HepG2 (cell line): ENCODE data around the gene CXCR1. TPM values are rescaled to one million over a fixed set of nuclear protein-coding genes. Genes with fewer than 3 reads are reported as not detected.
"Not testable (repeated sequence)": the region's sequence is repeated elsewhere in the genome, so short reads cannot be mapped to it uniquely, and the experiment has no call there.

Experiments
- ATAC-seq: fragments of 200-7000 bp; cut with Tn5 transposase; 3 replicates; pipeline ENCODE4 v1.9.1; 2020; ENCODE audit warnings: mild to moderate bottlenecking, moderate library complexity
- BruUV-seq: library from RNA; stranded (reverse); fragments of 400-500 nt; replicated peaks from 2 replicates; lab custom pipeline; 2021; lab: Mats Ljungman, UMichigan
- CTCF ChIA-PET: fragments of 300-600 bp; formaldehyde crosslinking; extraction: SDS; loops from one replicate; lab custom pipeline; 2021; ENCODE audit warnings: low total read pairs, inconsistent platforms, low intra/inter-chr PET ratio; lab: Yijun Ruan, JAX
- POLR2A ChIA-PET: fragments of 350-600 bp; sonication (Branson Sonifier 250); formaldehyde crosslinking; loops from one replicate; lab custom pipeline; 2020; ENCODE audit warnings: antibody characterized with exemption, inconsistent platforms; lab: Yijun Ruan, JAX
- DNase-seq: peaks from one replicate; pipeline ENCODE4 v3.0.0-alpha.2; 2015; ENCODE audit warnings: low spot score
- FAIRE-seq: peaks from 3 replicates; lab custom pipeline; 2011; peaks lifted over from hg19 to GRCh38; lab: Jason Lieb, UNC
- H2AFZ ChIP-seq: one replicate; pipeline ENCODE4 v1.6.1; 2011; ENCODE audit warnings: low read length, inconsistent platforms
- H3K27ac ChIP-seq: fragments of 300-600 bp; 3 replicates; pipeline ENCODE4 v1.8.0; 2011; ENCODE audit warnings: mixed run types, mild to moderate bottlenecking, mixed read lengths, low read length, inconsistent platforms; ENCODE audit not compliant: insufficient read depth; ENCODE audit errors: extremely low read length
- H3K27me3 ChIP-seq, 2 experiments: fragments of 200-600 bp in 1 of 2; 2 replicates in 1 of 2; 3 replicates in 1 of 2; pipeline versions ENCODE4 v1.6.0 to v1.8.0; 2011; ENCODE audit warnings: low read length in 2 of 2, mild to moderate bottlenecking in 2 of 2, moderate library complexity in 2 of 2, inconsistent platforms in 1 of 2; ENCODE audit not compliant: insufficient read depth in 2 of 2, control insufficient read depth in 1 of 2
- H3K36me3 ChIP-seq, 2 experiments: fragments of 200-600 bp in 1 of 2; replicated peaks in 1 of 2; 2 replicates in 1 of 2; 3 replicates in 1 of 2; pipeline versions ENCODE4 v1.5.1 to v1.8.0; 2011; ENCODE audit warnings: low read length in 2 of 2, inconsistent platforms in 1 of 2; ENCODE audit not compliant: insufficient read depth in 2 of 2, control insufficient read depth in 1 of 2
- H3K4me1 ChIP-seq: 2 replicates; pipeline ENCODE4 v1.5.1; 2012; ENCODE audit warnings: low read length, inconsistent platforms; ENCODE audit not compliant: insufficient read depth
- H3K4me2 ChIP-seq: 2 replicates; pipeline ENCODE4 v1.6.0; 2011; ENCODE audit warnings: low read depth, low read length, inconsistent platforms
- H3K4me3 ChIP-seq, 3 experiments: fragments of 200-600 bp in 1 of 3; sonication (generic), shearing (Covaris generic) in 1 of 3; replicated peaks in 1 of 3; 2 replicates each; pipeline ENCODE4 v1.5.1; 2011 to 2016; ENCODE audit warnings: low read length in 3 of 3, inconsistent platforms in 2 of 3, low read depth in 2 of 3, mild to moderate bottlenecking in 2 of 3, control low read depth in 1 of 3, mixed read lengths in 1 of 3; ENCODE audit not compliant: insufficient read depth in 1 of 3
- H3K79me2 ChIP-seq: one replicate; pipeline ENCODE4 v1.6.1; 2011; ENCODE audit warnings: low read length, inconsistent platforms; ENCODE audit not compliant: insufficient read depth
- H3K9ac ChIP-seq: 2 replicates; pipeline ENCODE4 v1.6.0; 2011; ENCODE audit warnings: mild to moderate bottlenecking, low read depth, low read length, inconsistent platforms; ENCODE audit not compliant: insufficient read depth
- H3K9me3 ChIP-seq: 2 replicates; pipeline ENCODE4 v1.5.1; 2012; ENCODE audit warnings: mild to moderate bottlenecking, low read length
- H4K20me1 ChIP-seq: 2 replicates; pipeline ENCODE4 v1.6.0; 2011; ENCODE audit warnings: inconsistent platforms, mild to moderate bottlenecking, low read length, moderate library complexity; ENCODE audit not compliant: insufficient read depth
- RNF2 ChIP-seq: fragments of 450-650 bp; conservative IDR thresholded peaks from 2 replicates; pipeline ENCODE4 v1.6.1; 2016; ENCODE audit warnings: low read depth
- ZNF225 ChIP-seq: sonication (generic); formaldehyde crosslinking; IDR thresholded peaks from 2 replicates; pipeline ENCODE4 v1.4.0; 2020; ENCODE audit warnings: mild to moderate bottlenecking, missing genetic modification reagents
- ZNF792 ChIP-seq: IDR thresholded peaks from 2 replicates; pipeline ENCODE4 v1.6.1; 2016
- ZNF883 ChIP-seq: sonication (generic); formaldehyde crosslinking; IDR thresholded peaks from 2 replicates; pipeline ENCODE4 v1.5.1; 2020; ENCODE audit warnings: mild to moderate bottlenecking, missing genetic modification reagents; ENCODE audit errors: not compliant biosample characterization
- WGBS: methylation state at CpG from one replicate; pipeline ENCODE4 v1.1.6; 2017; ENCODE audit warnings: low lambda C conversion rate; 5-methylcytosine and 5-hydroxymethylcytosine counted together
- in situ Hi-C: cut with HindIII; loops from 2 replicates; pipeline ENCODE4 v1.10.0; 2017; ENCODE audit warnings: low pct_unique_long_range_greater_than_20kb; ENCODE audit not compliant: extremely low pct_ligation_motif_present
- intact Hi-C: fragments of 100-400 bp; cut with micrococcal nuclease; formaldehyde crosslinking; loops from one replicate; pipeline ENCODE4 v1.10.0; 2022; ENCODE audit not compliant: unreplicated experiment
- polyA plus RNA-seq, 8 experiments: library from polyadenylated mRNA; depleted of rRNA in 3 of 8; stranded (reverse) in 7 of 8; unstranded in 1 of 8; fragments of >200 nt; fragmentation: Illumina TruSeq in 4 of 8; extraction: Trizol in 4 of 8; gene quantifications; 2 replicates each; pipeline versions ENCODE4 v1.2.1 to v1.2.3, GENCODE V29; 2011 to 2016; ENCODE audit warnings: low read depth in 4 of 8, missing spikeins in 1 of 8, mixed read lengths in 1 of 8; ENCODE audit not compliant: insufficient read depth in 1 of 8
- total RNA-seq, 5 experiments: library from RNA; depleted of rRNA; stranded (reverse); fragments of >200 nt; fragmentation: Illumina TruSeq; extraction: Trizol; gene quantifications; 2 replicates each; pipeline ENCODE4 v1.2.3, GENCODE V29; 2016; ENCODE audit warnings: low read depth in 1 of 5

CXCR1 gene
- total and polyA plus RNA-seq, 2 of the 13 experiments (the other 11 are each of a cell fraction or from before 2014, with no cell fraction given) = not detected

DNA sequence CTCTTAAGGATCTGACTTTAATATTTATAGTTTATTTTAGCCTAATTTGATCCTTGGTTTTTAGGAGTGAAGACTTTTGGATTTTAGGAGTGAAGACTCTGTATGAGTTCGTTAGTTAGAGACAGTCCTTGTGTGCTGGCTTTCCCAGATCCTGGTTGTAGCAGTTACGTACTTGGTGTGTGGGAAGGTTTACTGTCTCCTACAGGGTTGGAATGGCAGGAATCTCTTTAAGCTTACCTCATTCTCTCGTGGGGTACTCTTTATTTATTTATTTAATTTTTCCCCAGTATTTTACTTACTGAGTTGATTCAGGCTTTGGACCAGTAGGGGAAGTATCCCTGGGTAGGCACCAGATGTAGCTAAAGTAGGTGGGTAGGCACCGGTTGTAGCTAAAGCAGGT lies 42.8 kb downstream of the CXCR1 start:
- H3K9ac ChIP-seq = no peak overlapping the region
- ChIA-PET POLR2A (no interaction called here), CTCF (no interaction called here)
- no peak overlapping the region for H3K27ac ChIP-seq
- H3K27me3 ChIP-seq = peaks cover 1 to 39% of the 10 kb centered on the region in 2 experiments
- no peak for TF ChIP-seq ZNF792
- no peak for TF ChIP-seq ZNF883 (CRISPR knock-in tag)
- no peak for TF ChIP-seq RNF2
- TF ChIP-seq ZNF225 = no peak
- in situ Hi-C loops = no loop called here
- no peak for DNase-seq
- H3K36me3 ChIP-seq = no peaks in the 10 kb centered on the region
- 40% methylated on average over 4 of the region's 4 CpGs for WGBS
- no peak for FAIRE-seq
- no peak overlapping the region for H2AFZ ChIP-seq
- no peaks in the 10 kb centered on the region for H4K20me1 ChIP-seq
- intact Hi-C loops = no loop called here
- no peaks in the 10 kb centered on the region for H3K9me3 ChIP-seq
- no peak overlapping the region for H3K4me3 ChIP-seq
- no peak overlapping the region for H3K4me2 ChIP-seq
- ATAC-seq = no peak
- BruUV-seq = no TSS peak
- H3K4me1 ChIP-seq = no peaks in the 10 kb centered on the region
- H3K79me2 ChIP-seq = no peaks in the 10 kb centered on the region

- H2AFZ ChIP-seq, FAIRE-seq, H4K20me1 ChIP-seq, H3K79me2 ChIP-seq, H3K36me3 ChIP-seq, H3K4me3 ChIP-seq, H3K4me2 ChIP-seq, intact Hi-C loops, H3K9ac ChIP-seq, CTCF ChIA-PET, H3K9me3 ChIP-seq, in situ Hi-C loops, H3K4me1 ChIP-seq, POLR2A ChIA-PET, ATAC-seq, BruUV-seq, H3K27ac ChIP-seq, DNase-seq: not testable (repeated sequence)
- H3K27me3 ChIP-seq = peaks cover 1 to 34% of the 10 kb centered on the region in 2 experiments
These were observed 44.5 kb downstream of the CXCR1 start for GRCh38 chr2:218122286-218122685.
